Inflammatory macrophage treated with lipopolysaccharide for 4 hours (primary cell): ENCODE data around the gene PRG2.
"Not testable (repeated sequence)": the region's sequence is repeated elsewhere in the genome, so short reads cannot be mapped to it uniquely, and the experiment has no call there.

ENCODE experiments used
- DNase-seq: peaks from one replicate; pipeline ENCODE4 v3.0.0-alpha.2; 2020

The PRG2 gene

GRCh38 chr11:57344826-57345225 is 45.6 kb downstream of the PRG2 start:
- DNase-seq = no peak

- no peak for DNase-seq
Observed at GRCh38 chr11:57343825-57344224, 46.6 kb downstream of the PRG2 start.

- no peak for DNase-seq
Observed at GRCh38 chr11:57342702-57343101, 47.7 kb downstream of the PRG2 start.

GRCh38 chr11:57341250-57341808 is 49.1 kb downstream of the PRG2 start:
- DNase-seq = no peak

- no peak for DNase-seq
Observed at GRCh38 chr11:57340039-57340615, 50.3 kb downstream of the PRG2 start.

- no peak for DNase-seq
Observed at GRCh38 chr11:57339328-57339727, 51.1 kb downstream of the PRG2 start.

- no peak for DNase-seq
Observed at GRCh38 chr11:57338142-57338541, 52.3 kb downstream of the PRG2 start, which contains the start of gene P2RX3. P2RX3 (plus strand) TSS chr11:57338352; CDS start chr11:57338551, 199 bp downstream.

- DNase-seq = not testable (repeated sequence)
Observed at GRCh38 chr11:57336856-57337255, 53.6 kb downstream of the PRG2 start.
